Measurements from ENCODE around the gene ASS1. TPM values are rescaled to one million over a fixed set of nuclear protein-coding genes. Genes with fewer than 3 reads are reported as not detected.
"Not testable (repeated sequence)": the region's sequence is repeated elsewhere in the genome, so short reads cannot be mapped to it uniquely, and the experiment has no call there.

Gene ASS1
- total RNA-seq = 1 to 10 TPM in 1 of 2 donors, under 1 TPM in 1; 0.91 to 6.1 TPM

DNA sequence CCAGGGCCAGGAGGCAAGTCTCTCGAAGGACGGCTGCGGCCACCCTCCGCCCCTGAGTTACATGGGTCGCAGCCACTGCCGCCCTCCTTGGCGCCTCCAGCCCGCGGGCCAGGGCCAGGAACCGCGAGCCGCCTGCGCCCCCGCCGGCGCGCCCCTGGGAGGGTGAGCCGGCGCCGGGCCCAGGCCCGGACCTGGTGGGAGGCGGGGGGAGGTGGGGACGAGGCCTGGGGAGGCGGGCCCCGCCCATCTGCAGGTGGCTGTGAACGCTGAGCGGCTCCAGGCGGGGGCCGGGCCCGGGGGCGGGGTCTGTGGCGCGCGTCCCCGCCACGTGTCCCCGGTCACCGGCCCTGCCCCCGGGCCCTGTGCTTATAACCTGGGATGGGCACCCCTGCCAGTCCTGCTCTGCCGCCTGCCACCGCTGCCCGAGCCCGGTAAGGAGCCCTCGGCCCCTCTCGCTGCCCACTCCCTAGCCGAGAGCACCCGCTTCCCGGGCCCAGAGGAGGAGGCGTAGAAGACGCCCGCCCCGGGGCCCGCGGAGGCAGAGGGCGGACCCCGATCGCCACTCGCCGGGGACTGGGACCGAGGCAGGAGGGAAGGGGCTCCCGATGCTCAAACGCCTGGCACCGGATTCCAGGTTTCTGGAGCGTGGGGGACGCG lies at the start of gene ASS1:
TSS of gene ASS1 (plus strand) at position 397 of the 657 bp plus-strand sequence. CDS start 7,268 bp downstream, outside the sequence.
- Mint-ChIP-seq H3K27ac (no peak within 1 kb of the TSS), H3K36me3 (peaks cover 0 to 4% of the 10 kb centered on the region in 2 donors), H3K9me3 (peaks cover 5 to 6% of the 10 kb centered on the region in 2 donors)
- DNase-seq (ENCODE audit: low spot score in 2 of 2) = peak in 1 of 2 donors; percentile 54
- ATAC-seq = peak; percentile 71 to 92

DNA sequence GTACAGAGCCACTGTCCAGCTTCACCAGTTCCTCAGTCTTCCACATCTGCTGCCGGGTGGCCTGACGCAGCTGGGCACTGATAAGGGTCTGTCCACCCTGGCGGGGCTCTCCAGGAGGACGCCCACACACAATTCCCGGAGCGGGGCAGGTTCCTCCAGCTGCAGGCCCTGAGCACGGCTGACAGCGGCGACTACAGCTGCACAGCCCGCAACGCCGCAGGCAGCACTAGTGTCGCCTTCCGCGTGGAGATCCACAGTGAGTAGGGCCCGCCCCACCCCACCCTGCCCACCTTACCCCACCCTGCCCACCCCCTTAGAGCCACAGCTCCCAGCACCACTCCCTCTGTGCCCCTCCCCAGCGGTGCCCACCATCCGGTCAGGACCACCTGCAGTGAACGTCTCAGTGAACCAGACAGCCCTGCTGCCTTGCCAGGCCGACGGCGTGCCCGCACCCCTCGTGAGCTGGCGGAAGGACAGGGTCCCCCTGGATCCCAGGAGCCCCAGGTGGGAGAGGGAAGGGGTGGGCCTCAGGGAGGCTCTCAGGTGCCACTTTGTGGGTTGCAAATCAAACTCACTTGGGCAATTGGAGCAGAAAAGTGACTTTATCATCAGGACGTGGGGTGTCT lies 48.8 kb upstream of the ASS1 start:
- Mint-ChIP-seq H3K9me3 (no peaks in the 10 kb centered on the region), H3K27ac (no peak overlapping the region), H3K36me3 (no peaks in the 10 kb centered on the region)
- DNase-seq (ENCODE audit: low spot score in 2 of 2) (no peak), ATAC-seq (no peak)

DNA sequence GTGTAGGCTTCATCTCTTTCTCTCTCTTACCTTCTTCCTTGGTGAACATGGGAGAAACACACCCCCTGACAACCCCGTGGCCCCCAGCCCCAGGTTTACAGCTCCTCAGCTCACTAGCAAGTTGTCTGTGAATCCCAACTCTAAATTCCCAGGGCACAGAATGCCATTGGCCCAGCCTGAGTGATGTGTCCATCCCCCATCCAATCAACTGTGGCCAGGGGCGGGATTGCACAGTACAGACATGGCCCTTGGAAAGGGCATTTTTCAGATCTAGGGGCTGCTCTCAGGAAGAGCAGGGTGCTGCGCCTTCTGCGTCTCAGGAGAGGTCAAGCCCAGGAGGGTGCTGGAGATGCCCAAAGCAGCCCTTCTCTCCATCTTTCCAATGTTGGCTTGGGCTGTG lies 48.2 kb upstream of the ASS1 start:
- Mint-ChIP-seq H3K27ac (no peak overlapping the region), H3K9me3 (no peaks in the 10 kb centered on the region)

DNA sequence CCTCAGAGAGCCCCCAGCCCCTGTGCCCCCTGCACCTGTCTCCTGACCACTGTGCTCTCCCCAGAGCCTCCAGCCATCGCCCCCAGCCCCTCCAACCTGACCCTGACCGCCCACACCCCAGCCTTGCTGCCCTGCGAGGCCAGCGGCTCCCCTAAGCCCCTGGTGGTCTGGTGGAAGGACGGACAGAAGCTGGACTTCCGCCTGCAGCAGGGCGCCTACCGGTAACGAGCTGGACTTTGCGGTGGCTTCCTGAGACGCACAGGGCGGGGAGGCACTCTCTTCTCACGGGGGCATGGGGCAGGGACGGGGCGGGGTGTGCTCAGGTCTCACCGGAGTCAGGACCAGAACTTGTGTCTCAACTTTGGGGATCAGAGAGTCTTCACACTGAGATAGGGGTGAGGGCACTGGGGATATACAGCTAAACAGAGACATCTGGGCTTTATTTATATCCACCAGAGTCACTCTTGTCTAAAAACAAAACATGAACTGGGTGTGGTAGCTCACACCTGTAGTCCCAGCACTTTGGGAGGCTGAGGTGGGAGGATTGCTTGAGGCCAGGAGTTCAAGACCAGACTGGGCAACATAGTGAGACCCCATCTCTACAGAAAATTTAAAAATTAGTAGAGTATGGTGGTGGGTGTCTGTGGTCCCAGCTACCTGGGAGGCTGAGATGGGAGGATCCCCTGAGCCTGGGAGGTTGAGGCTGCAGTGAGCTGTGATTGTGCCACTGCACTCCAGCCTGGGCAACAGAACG lies 46.1 kb upstream of the ASS1 start:
- Mint-ChIP-seq H3K36me3 (no peaks in the 10 kb centered on the region), H3K27ac (no peak overlapping the region), H3K9me3 (no peaks in the 10 kb centered on the region)
- DNase-seq (ENCODE audit: low spot score in 2 of 2) (no peak), ATAC-seq (no peak)

More for the DNA sequence above, 48.2 kb upstream of the ASS1 start:
- ATAC-seq = no peak
- no peaks in the 10 kb centered on the region for H3K36me3 Mint-ChIP-seq
- DNase-seq (ENCODE audit: low spot score in 2 of 2) = no peak

DNA sequence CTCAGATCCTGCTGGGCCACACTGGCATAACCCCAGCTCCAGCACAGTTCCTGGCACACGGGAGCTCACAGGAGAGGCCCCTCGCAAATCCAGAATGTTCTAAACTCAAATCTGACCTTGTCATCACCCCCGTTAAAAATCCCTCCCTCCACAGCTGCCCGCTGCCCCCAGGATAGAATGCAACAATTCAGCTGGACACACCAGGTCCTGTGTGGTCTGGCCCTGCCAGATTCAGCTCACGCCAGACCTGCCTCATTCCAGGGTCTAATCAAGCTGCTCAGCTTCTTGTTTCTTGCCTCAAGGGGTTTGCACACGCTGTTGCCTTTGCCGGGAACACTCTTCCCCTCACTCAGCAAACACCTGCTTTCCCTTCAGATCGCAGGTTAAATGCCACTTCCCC lies 45.0 kb upstream of the ASS1 start:
- H3K9me3 Mint-ChIP-seq = no peaks in the 10 kb centered on the region
- no peak for DNase-seq (ENCODE audit: low spot score in 2 of 2)
- no peak for ATAC-seq
- no peaks in the 10 kb centered on the region for H3K36me3 Mint-ChIP-seq
- no peak overlapping the region for H3K27ac Mint-ChIP-seq

DNA sequence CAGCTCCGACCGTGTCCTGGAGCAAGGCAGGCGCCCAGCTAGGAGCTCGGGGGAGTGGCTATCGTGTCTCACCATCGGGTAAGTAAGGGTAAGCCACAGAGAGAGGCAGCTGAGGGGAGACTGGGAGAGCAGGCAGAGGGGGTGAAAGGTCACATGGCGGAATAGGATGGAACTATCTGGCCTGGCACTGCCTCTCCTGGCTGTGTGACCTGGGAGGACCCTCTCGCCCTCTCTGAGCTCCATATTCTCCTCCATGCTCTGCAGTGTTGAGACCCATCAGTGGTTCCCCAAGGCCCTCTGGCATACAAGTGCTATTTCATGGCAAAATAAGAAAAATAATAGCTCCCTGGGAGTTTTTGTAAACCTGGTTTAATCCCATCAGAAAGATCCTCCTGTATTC lies 43.9 kb upstream of the ASS1 start:
- H3K36me3 Mint-ChIP-seq = no peaks in the 10 kb centered on the region
- ATAC-seq = no peak
- DNase-seq (ENCODE audit: low spot score in 2 of 2) = no peak
- no peaks in the 10 kb centered on the region for H3K9me3 Mint-ChIP-seq
- no peak overlapping the region for H3K27ac Mint-ChIP-seq

DNA sequence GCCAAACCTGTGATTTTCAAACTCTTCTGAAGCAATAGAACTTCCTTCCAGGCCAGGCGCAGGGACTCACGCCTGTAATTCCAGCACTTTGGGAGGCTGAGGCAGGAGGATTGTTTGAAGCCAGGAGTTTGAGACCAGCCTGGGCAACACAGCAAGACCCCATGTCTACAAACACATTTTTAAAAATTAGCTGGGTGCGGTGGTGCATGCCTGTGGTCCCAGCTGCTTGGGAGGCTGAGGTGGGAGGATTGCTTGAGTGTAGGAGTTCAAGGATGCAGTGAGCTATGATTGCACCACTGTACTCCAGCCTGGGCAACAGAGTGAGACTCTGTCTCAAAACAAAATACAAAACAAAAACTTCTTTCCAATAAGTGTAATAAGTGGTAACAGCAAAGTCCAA lies 43.0 kb upstream of the ASS1 start:
- not testable (repeated sequence) for DNase-seq (ENCODE audit: low spot score in 2 of 2); H3K36me3 Mint-ChIP-seq; H3K27ac Mint-ChIP-seq; ATAC-seq; H3K9me3 Mint-ChIP-seq

DNA sequence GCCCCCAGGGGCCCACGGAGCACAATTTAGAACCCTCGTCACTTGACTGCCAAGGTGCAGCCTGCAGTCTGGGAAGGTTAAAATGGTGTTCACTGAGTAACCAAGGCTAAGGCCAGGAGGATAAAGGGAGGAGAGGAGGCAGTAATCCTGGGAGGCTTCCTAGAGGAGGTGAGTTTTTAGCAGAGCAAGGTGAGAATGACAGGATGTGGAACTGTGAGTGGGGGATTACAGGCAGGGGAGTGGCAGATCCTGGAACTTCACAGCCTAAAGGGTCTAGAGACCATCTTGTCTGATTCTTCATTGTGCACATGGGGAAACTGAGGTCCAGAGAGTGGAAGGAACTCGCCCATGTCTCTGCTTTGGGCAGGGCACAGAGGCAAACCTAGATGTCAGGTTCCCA lies 42.5 kb upstream of the ASS1 start:
- Mint-ChIP-seq H3K36me3 (no peaks in the 10 kb centered on the region), H3K27ac (no peak overlapping the region), H3K9me3 (no peaks in the 10 kb centered on the region)
- ATAC-seq (no peak), DNase-seq (ENCODE audit: low spot score in 2 of 2) (no peak)

DNA sequence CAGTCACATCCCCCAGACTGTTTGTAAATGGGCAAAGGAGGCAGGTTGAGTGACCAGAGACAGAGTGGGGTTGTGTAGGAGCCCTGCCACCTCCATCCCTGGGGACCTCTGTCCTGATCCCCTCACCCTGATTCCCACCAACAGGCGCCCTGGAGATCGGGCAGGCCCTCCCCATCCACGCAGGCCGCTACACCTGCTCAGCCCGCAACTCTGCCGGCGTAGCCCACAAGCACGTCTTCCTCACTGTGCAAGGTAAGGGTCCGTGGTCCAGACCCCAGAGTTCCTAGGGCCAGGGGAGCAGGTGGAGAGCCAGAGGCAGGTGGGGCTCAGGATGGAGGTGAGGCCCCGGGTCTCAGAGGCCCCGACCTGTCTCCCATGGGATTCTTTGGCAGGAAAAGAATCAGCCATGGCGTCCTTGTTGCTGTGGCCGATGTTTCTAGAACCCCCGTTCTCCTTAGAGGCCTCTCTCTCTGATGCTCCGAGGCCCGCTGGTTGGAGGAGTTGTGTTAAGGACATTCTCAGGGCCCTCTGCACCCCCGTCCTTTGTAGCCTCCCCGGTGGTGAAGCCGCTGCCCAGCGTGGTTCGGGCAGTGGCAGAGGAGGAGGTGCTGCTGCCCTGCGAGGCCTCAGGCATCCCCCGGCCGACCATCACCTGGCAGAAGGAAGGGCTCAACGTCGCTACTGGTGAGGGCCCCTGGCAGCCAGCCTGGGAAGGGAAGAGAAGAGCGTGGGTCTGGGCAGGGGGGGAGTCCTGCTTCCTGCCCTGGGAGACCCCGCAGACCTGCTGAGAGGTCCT lies 41.9 kb upstream of the ASS1 start:
- DNase-seq (ENCODE audit: low spot score in 2 of 2) (no peak), ATAC-seq (no peak)
- no peaks in the 10 kb centered on the region for H3K9me3 Mint-ChIP-seq
- H3K36me3 Mint-ChIP-seq = no peaks in the 10 kb centered on the region
- no peak overlapping the region for H3K27ac Mint-ChIP-seq

DNA sequence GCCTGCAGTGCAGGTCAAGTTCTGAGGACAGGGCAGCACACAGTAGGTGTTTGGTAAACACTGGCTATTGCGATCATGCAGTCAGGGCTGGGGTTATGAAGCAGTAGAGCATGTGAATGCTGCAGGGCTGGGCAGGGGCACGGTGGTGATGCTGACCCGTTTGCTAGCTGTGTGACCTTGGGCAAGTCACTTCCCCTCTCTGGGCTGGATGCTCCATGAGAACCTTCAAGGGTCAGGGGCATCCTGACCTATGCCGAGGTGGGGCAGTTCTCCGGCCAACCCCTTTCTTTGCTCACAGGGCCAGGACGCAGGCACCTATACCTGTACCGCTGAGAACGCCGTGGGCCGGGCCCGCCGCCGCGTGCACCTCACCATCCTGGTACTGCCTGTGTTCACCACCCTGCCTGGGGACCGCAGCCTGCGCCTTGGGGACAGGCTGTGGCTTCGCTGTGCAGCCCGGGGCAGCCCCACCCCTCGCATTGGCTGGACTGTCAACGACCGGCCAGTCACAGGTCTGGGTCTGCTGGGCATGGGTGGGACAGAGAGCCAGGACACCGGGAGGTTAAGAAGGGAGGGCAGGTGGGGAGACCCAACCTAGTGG lies 39.0 kb upstream of the ASS1 start:
- no peak for ATAC-seq
- Mint-ChIP-seq H3K27ac (no peak overlapping the region), H3K36me3 (no peaks in the 10 kb centered on the region), H3K9me3 (no peaks in the 10 kb centered on the region)
- DNase-seq (ENCODE audit: low spot score in 2 of 2) = no peak

DNA sequence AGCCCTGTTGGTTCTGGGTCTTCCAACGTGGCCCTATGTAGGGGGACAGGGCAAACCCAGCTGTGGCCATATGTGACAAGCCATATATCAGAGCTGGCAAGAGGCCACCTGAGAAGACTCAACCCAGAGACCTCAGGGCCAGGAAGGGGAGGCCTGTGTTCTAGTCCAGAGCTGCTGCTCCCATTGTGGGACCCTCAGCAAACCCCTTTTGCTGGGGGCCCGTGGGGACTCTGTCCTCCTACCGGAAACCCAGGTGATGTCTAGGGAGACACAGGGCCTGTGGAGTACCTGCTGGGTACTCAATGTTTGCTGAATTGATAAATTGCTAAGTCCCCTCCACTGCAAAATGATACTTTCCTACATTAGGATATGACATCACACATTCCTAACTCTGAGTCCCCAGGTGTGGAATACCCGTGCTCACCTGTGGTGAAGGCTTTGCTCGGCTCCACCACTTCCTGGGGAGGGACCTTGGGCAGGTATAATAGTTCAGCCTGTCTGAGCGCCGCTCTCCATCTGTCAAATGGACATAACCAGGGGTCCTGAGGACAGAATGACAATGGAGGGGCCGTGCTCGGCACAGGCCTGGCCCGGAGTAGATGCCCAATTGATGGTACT lies 38.4 kb upstream of the ASS1 start:
- DNase-seq (ENCODE audit: low spot score in 2 of 2) (no peak), ATAC-seq (no peak)
- Mint-ChIP-seq H3K36me3 (no peaks in the 10 kb centered on the region), H3K27ac (no peak overlapping the region), H3K9me3 (no peaks in the 10 kb centered on the region)

DNA sequence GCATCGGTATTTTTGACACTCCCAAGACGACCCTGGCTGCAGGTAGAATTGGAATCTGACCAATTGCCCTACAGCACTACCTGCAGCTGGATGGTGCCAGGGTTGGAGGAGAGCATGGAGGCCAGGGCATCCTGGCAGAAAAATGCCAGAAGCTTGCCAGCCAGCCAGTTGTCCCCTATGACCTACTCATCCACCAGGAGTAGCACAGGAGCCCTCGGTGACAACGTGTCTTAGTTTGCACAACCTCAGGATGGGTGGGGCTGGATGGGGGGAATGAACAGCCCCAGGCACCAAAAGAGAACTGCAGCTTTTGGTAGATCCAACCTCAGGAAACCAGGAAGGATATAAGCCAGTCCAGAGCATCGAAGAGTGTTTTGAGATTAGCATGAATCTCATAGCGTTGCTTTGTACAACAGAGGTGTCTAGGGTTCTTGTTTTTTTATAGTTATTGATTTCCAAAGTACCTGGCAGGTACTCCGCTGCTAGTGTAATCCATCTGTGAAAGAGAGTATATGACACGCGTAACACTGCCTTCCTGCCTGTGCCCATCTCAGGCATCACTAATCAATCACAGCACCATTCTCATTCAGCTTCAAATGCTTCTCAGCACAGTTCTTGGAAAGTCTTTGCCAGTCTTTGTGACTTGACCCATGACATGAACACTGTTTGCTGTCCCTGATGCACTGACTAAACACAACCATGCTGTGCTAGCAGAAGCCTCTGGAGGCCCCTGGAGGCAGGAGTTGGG lies 36.7 kb upstream of the ASS1 start:
- H3K27ac Mint-ChIP-seq = no peak overlapping the region
- H3K9me3 Mint-ChIP-seq = no peaks in the 10 kb centered on the region
- DNase-seq (ENCODE audit: low spot score in 2 of 2) = no peak
- H3K36me3 Mint-ChIP-seq = no peaks in the 10 kb centered on the region
- ATAC-seq = no peak

DNA sequence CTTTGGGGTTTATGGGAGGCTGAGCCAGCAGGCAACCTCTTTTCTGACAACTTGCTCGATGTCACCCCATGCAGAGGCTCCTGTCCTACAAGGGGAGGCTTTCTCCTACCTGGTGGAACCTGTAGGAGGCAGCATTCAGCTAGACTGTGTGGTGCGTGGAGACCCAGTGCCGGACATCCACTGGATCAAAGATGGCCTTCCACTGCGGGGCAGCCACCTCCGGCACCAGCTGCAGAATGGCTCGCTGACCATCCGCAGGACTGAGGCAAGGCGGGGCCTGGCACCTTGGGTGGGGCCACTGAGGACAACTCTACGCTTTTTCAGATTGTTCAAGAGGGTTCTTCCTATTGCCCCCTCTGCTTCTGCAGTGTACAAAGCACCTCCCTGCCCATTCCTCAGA lies 36.1 kb upstream of the ASS1 start:
- DNase-seq (ENCODE audit: low spot score in 2 of 2) = no peak
- no peak for ATAC-seq
- no peaks in the 10 kb centered on the region for H3K36me3 Mint-ChIP-seq
- no peak overlapping the region for H3K27ac Mint-ChIP-seq
- H3K9me3 Mint-ChIP-seq = no peaks in the 10 kb centered on the region

DNA sequence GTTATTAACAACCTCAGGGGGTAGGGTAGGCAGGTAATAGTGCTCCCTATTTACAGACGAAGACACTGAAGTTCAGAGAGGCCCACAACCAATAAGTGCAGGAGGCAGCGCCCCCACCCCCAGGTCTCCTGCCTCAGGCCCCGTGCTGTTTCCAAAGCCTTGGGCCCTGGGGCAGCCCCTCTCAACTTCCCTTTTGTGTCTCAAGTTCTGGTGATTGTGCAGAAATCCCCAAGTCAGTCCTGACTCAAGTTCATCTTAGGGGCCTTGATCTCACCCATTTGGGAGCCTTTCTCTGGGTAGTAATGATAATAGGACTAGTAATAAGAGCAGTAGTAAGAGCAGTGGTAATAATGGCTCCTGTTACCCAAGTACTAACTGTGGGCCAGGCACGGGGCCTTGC lies 35.5 kb upstream of the ASS1 start:
- ATAC-seq (no peak), DNase-seq (ENCODE audit: low spot score in 2 of 2) (no peak)
- Mint-ChIP-seq H3K36me3 (no peaks in the 10 kb centered on the region), H3K27ac (no peak overlapping the region), H3K9me3 (no peaks in the 10 kb centered on the region)

DNA sequence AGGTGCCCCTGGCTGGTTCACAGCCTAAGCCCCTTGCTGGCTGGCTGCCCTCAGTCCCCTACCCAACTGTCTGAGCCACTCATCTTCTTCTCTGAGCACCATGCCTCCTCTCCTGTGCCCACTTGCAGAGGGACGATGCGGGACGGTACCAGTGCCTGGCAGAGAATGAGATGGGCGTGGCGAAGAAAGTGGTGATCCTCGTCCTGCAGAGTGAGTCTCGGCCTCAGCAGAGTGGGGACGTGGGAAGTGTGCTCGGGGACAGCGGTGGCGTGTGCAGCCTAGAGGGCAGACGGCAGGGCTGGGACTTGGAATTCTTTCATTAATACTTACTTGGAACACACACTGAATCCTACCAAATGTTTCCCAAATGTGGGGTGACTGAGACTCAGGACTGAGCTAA lies 34.3 kb upstream of the ASS1 start:
- ATAC-seq (no peak), DNase-seq (ENCODE audit: low spot score in 2 of 2) (no peak)
- Mint-ChIP-seq H3K9me3 (no peaks in the 10 kb centered on the region), H3K27ac (no peak overlapping the region), H3K36me3 (no peaks in the 10 kb centered on the region)

DNA sequence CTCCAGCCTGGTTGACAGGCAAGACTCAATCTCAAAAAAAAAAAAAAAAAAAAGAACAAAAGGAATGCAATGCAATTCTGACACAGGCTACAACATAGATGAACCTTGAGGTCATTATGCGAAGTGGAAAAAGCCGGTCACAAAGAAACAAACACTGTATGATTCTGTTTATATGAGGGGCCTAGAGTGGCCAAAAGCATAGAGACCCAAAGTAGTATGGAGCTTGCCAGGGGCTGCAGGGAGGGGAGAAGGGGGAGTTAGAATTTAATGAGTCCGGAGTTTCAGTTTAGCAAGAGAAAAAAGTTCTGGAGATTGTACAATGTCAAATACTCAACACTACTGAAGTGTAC lies 33.2 kb upstream of the ASS1 start:
- Mint-ChIP-seq H3K36me3 (no peaks in the 10 kb centered on the region), H3K9me3 (no peaks in the 10 kb centered on the region), H3K27ac (no peak overlapping the region)
- DNase-seq (ENCODE audit: low spot score in 2 of 2) (no peak), ATAC-seq (no peak)

All from activated naive CD4-positive, alpha-beta T cell treated with anti-CD3 and anti-CD28 coated beads, Interleukin-2, amount 50 U/mL, for 72 hours (primary cell).